ENCODE measurements around the gene COX19. TPM values are rescaled to one million over a fixed set of nuclear protein-coding genes. Genes with fewer than 3 reads are reported as not detected.

The COX19 gene
- total RNA-seq, 1 experiment from 2014 or later: 11.6 TPM

- TF ChIP-seq EZH2phosphoT487 (IDR thresholded peaks at IDR 0.05; ENCODE audit: borderline replicate concordance, low read length) (no peak), EZH2 (IDR thresholded peaks at IDR 0.05; ENCODE audit: low read length, unreplicated experiment) (no peak), CTCF (conservative IDR thresholded peaks at IDR 0.05; ENCODE audit: low read depth, low read length) (no peak)
- no peak for ATAC-seq
- intact Hi-C loops (cut with micrococcal nuclease): no loop called here
- Histone ChIP-seq H3F3A (ENCODE audit: low read length, unreplicated experiment) (no peaks in the 10 kb centered on the region), H3K27ac (ENCODE audit: low read length) (no peak overlapping the region), H3K9ac (ENCODE audit: low read length) (no peak overlapping the region), H4K20me1 (ENCODE audit: low read length) (peaks cover 10% of the 10 kb centered on the region; the same call in 1 of the 2 replicates), H3K4me3 (ENCODE audit: low read length) (no peak overlapping the region), H2AFZ (ENCODE audit: low read length) (no peak overlapping the region), H3K4me1 (ENCODE audit: insufficient read depth, low read length) (0 out of 2 replicates have a peak, but pooled peaks cover 4% of the 10 kb centered on the region), H3K4me2 (ENCODE audit: low read length) (no peak overlapping the region), H3K9me3 (ENCODE audit: low read length) (no peaks in the 10 kb centered on the region), H3K79me2 (ENCODE audit: low read length) (peaks cover 18% of the 10 kb centered on the region), H3K27me3 (ENCODE audit: low read length) (no peaks in the 10 kb centered on the region), H3K36me3 (ENCODE audit: low read depth, low read length) (no peaks in the 10 kb centered on the region), H3K9me2 (replicated peaks; ENCODE audit: low read length) (no peaks in the 10 kb centered on the region)
- no peak for DNase-seq
- CTCF ChIA-PET: no interaction called here
- BruUV-seq (replicated peaks): no TSS peak
- POLR2A ChIA-PET (ENCODE audit: unreplicated experiment): no interaction called here
Measured at GRCh38 chr7:978416-979091, 3.2 kb upstream of the COX19 start.

GRCh38 chr7:978049-978346 lies 2.6 kb upstream of the COX19 start:
- BruUV-seq (replicated peaks): no TSS peak
- no peak overlapping the region for H3K9ac ChIP-seq (ENCODE audit: low read length)
- peaks cover 23% of the 10 kb centered on the region for H3K79me2 ChIP-seq (ENCODE audit: low read length)
- no peaks in the 10 kb centered on the region for H3K9me2 ChIP-seq (replicated peaks; ENCODE audit: low read length)
- ATAC-seq (no peak), DNase-seq (no peak)
- H3K27ac ChIP-seq (ENCODE audit: low read length): no peak overlapping the region
- CTCF ChIA-PET: no interaction called here
- 0 out of 2 replicates have a peak, but pooled peaks cover 4% of the 10 kb centered on the region for H3K4me1 ChIP-seq (ENCODE audit: insufficient read depth, low read length)
- H3K27me3 ChIP-seq (ENCODE audit: low read length): no peaks in the 10 kb centered on the region
- POLR2A ChIA-PET (ENCODE audit: unreplicated experiment): no interaction called here
- peaks cover 13% of the 10 kb centered on the region for H4K20me1 ChIP-seq (ENCODE audit: low read length)
- H3K36me3 ChIP-seq (ENCODE audit: low read depth, low read length): peaks cover 5% of the 10 kb centered on the region
- H3K4me2 ChIP-seq (ENCODE audit: low read length): no peak overlapping the region
- H3F3A ChIP-seq (ENCODE audit: low read length, unreplicated experiment): no peaks in the 10 kb centered on the region
- intact Hi-C loops (cut with micrococcal nuclease): no loop called here
- H2AFZ ChIP-seq (ENCODE audit: low read length): no peak overlapping the region
- no peaks in the 10 kb centered on the region for H3K9me3 ChIP-seq (ENCODE audit: low read length)
- H3K4me3 ChIP-seq (ENCODE audit: low read length): no peak overlapping the region
- TF ChIP-seq EZH2 (IDR thresholded peaks at IDR 0.05; ENCODE audit: low read length, unreplicated experiment): no peak
- TF ChIP-seq EZH2phosphoT487 (IDR thresholded peaks at IDR 0.05; ENCODE audit: borderline replicate concordance, low read length): no peak
- TF ChIP-seq CTCF (conservative IDR thresholded peaks at IDR 0.05; ENCODE audit: low read depth, low read length): no peak

GRCh38 chr7:977326-978048 lies 2.1 kb upstream of the COX19 start:
- Histone ChIP-seq H3K4me3 (ENCODE audit: low read length) (no peak overlapping the region), H3K79me2 (ENCODE audit: low read length) (peaks cover 29% of the 10 kb centered on the region), H3F3A (ENCODE audit: low read length, unreplicated experiment) (no peaks in the 10 kb centered on the region), H3K36me3 (ENCODE audit: low read depth, low read length) (peaks cover 10% of the 10 kb centered on the region), H2AFZ (ENCODE audit: low read length) (no peak overlapping the region), H3K27me3 (ENCODE audit: low read length) (no peaks in the 10 kb centered on the region), H3K4me1 (ENCODE audit: insufficient read depth, low read length) (0 out of 2 replicates have a peak, but pooled peaks cover 4% of the 10 kb centered on the region), H3K9me2 (replicated peaks; ENCODE audit: low read length) (no peaks in the 10 kb centered on the region), H3K9me3 (ENCODE audit: low read length) (no peaks in the 10 kb centered on the region), H3K9ac (ENCODE audit: low read length) (no peak overlapping the region), H3K4me2 (ENCODE audit: low read length) (no peak overlapping the region), H3K27ac (ENCODE audit: low read length) (no peak overlapping the region), H4K20me1 (ENCODE audit: low read length) (peaks cover 18% of the 10 kb centered on the region)
- BruUV-seq (replicated peaks): no TSS peak
- DNase-seq (no peak), ATAC-seq (no peak)
- ChIA-PET POLR2A (ENCODE audit: unreplicated experiment) (no interaction called here), CTCF (no interaction called here)
- intact Hi-C loops (cut with micrococcal nuclease): no loop called here
- TF ChIP-seq EZH2 (IDR thresholded peaks at IDR 0.05; ENCODE audit: low read length, unreplicated experiment): no peak
- TF ChIP-seq EZH2phosphoT487 (IDR thresholded peaks at IDR 0.05; ENCODE audit: borderline replicate concordance, low read length): no peak
- TF ChIP-seq CTCF (conservative IDR thresholded peaks at IDR 0.05; ENCODE audit: low read depth, low read length): no peak

Data from PC-3 (cell line).